Peyer's patch (tissue), 4 donors: ENCODE results near the gene PCBD2.

Experiments used
- CTCF ChIP-seq, 6 experiments: fragments of 450-650 bp in 4 of 6; fragments of 200-600 bp in 2 of 6; sonication (generic) in 1 of 6; IDR thresholded peaks; one replicate each; pipeline ENCODE4 v1.5.1; 2017 to 2019; ENCODE audit warnings: antibody characterized with exemption in 6 of 6, mild to moderate bottlenecking in 3 of 6, moderate library complexity in 1 of 6
- POLR2A ChIP-seq, 2 donors: fragments of 450-650 bp; IDR thresholded peaks; one replicate each; pipeline ENCODE4 v1.5.1; 2017; ENCODE audit warnings: antibody characterized with exemption in 2 of 2, mild to moderate bottlenecking in 2 of 2, moderate library complexity in 2 of 2

DNA sequence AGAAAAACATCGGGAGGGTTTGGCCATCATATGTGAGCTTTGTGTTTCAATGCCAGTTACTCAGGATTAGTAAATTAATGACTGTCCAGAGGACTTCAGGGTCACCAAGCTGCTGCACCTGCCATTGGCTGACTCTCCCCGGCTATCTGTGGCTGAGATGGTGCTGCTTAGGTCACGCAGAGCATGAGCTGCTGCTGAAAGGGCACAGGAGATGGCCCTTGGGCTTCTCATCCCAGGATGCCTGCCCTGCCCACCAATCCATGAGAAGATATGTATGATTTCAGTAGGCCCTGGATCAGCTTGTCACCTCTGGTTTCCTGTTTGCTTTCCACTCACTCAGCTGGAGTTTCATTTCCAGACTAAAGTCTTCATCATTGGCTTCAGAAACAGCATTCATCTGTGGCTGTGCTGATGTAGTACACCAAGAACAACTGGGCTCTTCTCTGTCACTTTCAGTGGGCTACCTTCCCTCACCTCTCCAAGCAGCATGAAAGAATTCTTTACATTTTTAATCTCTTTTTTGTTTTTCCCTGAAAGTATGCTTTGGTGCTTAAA is 60.4 kb downstream of the PCBD2 start:
- no peak for TF ChIP-seq CTCF (IDR thresholded peaks at IDR 0.05)
- no peak for TF ChIP-seq POLR2A (IDR thresholded peaks at IDR 0.05)
